GM12891 (cell line): ENCODE measurements around the gene SPATA46.

ENCODE experiments used
- PAX5 ChIP-seq: IDR thresholded peaks from 2 replicates; pipeline ENCODE4 v1.6.1; 2011; ENCODE audit warnings: low read length, moderate library complexity, mild to moderate bottlenecking; ENCODE audit not compliant: insufficient read depth, severe bottlenecking
- POLR2A ChIP-seq: IDR thresholded peaks from 2 replicates; pipeline ENCODE4 v1.6.1; 2011; ENCODE audit warnings: low read depth, low read length, control low read depth
- POLR2AphosphoS5 ChIP-seq: IDR thresholded peaks from 2 replicates; pipeline ENCODE4 v1.6.1; 2011; ENCODE audit warnings: low read depth, low read length, control low read depth
- POU2F2 ChIP-seq: IDR thresholded peaks from 2 replicates; pipeline ENCODE4 v1.6.1; 2011; ENCODE audit warnings: low read depth, mild to moderate bottlenecking, control low read depth, low read length, moderate library complexity
- SPI1 ChIP-seq: IDR thresholded peaks from 2 replicates; pipeline ENCODE4 v1.6.1; 2011; ENCODE audit warnings: low read depth, low read length, control low read depth
- TAF1 ChIP-seq: IDR thresholded peaks from 2 replicates; pipeline ENCODE4 v1.6.1; 2011; ENCODE audit warnings: low read depth, low read length, control low read depth

- TF ChIP-seq POLR2AphosphoS5 (no peak), POLR2A (no peak), TAF1 (no peak), SPI1 (no peak), PAX5 (no peak), POU2F2 (no peak)
Measured at GRCh38 chr1:162383516-162383915, 6.9 kb upstream of the SPATA46 start.
